22Rv1 (cell line): Measurements from ENCODE around the gene CASTOR1.

Experiments
- CTCF ChIP-seq: fragments of 450-650 bp; IDR thresholded peaks from 2 replicates; pipeline ENCODE4 v1.5.1; 2017; ENCODE audit warnings: mild to moderate bottlenecking
- ZFX ChIP-seq: fragments of 450-650 bp; IDR thresholded peaks from 2 replicates; pipeline ENCODE4 v1.6.1; 2017; ENCODE audit warnings: antibody characterized with exemption, borderline replicate concordance

GRCh38 chr22:30261134-30261533 is 28.2 kb downstream of the CASTOR1 start:
- TF ChIP-seq CTCF (no peak), ZFX (no peak)
